Ramos (cell line): Measurements from ENCODE around the gene FRG2.
"Not testable (repeated sequence)": the region's sequence is repeated elsewhere in the genome, so short reads cannot be mapped to it uniquely, and the experiment has no call there.

Experiments
- in situ Hi-C: fragments of 300-500 bp; cut with MboI; formaldehyde crosslinking; loops from one replicate; pipeline ENCODE4 v1.14.3; 2022; ENCODE audit warnings: low sequenced_read_pairs; ENCODE audit not compliant: unreplicated experiment

The FRG2 gene

DNA sequence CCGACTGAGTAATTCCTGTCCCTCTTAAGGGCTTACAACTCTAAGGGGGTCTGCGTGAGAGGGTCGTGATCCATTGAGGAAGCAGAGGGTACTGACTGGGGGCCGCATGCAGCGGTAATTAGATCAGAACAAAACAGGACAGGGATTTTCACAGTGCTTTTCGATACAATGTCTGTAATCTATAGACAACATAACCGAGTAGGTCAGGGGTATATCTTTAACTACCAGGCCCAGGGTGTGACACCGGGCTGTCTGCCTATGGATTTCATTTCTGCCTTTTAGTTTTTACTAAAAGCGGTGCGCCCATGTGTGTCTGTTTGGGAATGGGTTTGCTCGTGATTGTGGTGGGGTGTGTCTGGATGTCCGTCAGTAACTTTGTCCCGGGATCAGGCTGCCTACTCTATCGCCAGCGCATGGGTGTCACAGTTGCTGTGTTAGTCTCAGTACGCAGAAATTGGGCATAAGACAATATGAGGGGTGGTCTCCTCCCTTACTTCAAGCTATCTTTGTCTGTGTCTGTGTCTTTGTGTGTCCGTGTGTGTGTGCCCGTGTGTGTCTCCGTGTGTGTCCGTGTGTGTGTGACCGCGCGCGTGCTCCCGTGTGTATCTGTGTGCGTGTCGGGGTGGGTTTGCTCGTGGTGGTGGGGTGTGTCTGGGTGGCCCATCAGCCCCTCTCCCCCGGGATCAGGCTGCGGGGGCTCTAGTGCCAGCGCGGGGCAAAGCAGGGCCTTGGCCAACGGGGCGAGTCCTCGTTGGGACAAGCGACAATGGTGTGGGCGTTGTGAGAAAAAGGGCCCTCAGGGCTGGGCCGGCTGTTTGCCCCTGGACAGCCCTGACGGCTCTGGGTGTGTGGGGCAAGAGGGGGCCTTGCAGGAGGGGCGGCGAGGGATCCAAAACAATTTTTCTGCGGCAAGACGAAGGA, 10.4 kb downstream of the FRG2 start:
- in situ Hi-C loops: no loop called here

DNA sequence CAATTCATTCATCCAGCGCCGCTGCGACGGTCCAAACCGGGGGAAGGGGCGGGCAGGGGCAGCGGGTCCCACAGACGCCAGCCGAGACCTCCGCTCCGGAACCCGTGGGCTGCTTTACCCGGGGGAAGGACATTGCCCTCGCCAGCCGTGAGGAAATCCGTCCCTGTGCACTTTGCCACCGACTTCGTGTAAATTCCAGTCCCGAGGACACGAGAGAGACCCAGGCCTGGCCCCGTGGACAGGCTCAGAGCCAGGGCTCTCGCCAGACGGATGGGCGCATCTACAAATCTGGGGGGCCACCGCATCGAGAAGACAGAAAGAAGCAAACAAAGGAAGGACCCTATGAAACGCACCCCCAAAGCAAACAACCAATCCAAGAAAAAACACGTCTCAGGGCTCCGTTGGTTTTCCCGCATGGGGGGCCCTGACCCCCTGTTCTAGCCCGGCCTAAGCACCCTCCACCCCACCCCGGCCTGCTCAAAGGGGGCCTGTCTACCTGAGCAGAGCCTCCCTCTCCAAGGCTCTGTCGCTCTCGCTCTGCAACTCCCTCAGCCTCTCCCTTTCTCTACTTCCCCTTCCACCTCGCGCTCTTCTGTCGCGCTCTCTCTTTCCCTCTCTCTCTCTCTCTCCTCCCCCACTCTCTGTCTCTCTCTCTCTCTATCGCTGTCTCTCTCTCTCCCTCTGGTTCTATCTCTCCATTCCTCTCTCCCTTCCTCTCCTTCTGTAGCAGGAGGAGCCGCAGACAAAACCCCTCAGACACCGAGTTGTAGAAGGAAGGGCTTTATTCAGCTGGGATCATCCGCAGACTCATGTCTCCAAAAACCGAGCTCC, 11.3 kb downstream of the FRG2 start:
- in situ Hi-C loops: no loop called here

DNA sequence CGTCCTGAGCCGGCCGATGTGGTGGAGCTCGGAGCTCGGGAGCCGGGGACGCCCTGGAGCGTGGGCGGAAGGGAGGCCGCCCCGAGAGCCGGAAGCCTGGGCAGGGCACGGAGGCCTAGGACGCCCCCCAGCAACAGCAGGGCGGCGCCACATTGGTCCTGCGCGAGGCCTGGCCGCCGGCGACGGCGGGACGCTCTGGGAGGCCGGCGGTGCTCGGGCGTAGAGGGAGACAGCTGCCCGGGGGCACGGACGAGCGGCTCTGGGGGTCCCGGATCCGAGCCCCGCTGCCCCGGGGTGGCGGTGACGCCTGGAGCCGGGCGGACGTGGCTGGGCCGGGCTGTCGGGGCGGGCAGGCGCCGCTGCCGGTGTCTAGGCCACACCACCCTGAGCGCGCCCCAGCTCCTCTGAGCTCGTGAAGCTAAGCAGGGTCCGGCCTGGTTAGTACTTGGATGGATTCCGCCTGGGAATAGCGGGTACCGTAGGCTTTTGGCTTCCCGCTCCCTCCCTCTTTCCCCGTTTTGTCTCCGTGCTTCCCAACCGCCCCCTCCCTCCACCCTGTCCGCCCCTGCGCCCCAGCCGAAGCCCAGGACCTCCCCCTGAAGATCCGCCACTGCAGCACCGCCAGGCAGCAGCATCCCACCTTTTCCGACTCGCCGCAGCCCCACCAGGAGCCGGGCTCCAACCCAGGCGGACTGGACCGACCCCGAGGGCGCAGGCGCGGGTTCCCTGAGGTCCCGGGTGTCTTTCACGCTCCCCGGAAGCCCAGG, 12.1 kb downstream of the FRG2 start:
- in situ Hi-C loops: no loop called here

DNA sequence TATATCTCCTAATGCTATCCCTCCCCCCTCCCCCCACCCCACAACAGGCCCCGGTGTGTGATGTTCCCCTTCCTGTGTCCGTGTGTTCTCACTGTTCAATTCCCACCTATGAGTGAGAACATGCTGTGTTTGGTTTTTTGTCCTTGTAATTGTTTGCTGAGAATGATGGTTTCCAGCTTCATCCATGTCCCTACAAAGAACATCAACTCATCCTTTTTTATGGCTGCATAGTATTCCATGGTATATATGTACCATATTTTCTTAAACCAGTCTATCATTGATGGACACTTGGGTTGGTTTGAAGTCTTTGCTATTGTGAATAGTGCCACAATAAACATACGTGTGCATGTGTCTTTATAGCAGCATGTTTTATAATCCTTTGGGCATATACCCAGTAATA, 37.1 kb downstream of the FRG2 start:
- in situ Hi-C loops: not testable (repeated sequence)

DNA sequence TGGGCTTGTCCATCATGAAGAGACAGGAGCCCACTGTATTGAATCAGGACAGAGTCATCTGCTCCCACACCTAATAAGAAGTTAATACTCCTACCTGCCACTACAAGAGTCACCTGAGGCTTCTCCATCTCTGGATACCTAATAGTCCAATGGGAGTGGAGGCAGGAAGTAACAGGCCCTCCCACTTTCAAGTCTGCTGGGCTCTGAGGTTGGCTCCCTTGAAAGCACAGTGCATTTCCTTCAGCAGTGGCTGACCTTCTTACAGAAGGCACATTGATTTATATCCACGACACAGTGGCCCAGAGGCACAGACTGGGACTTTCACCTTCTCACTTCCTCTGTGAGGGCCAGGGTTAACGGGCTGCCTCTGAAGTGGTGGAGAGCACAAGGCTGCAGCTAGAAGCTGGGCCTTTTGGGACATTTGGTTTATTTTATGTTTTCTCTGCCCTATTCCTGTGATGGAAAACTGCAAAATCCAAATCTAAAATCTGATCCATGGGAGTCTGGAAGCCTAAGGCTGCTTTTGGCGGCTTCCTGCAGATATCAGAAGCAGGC, 38.1 kb downstream of the FRG2 start:
- in situ Hi-C loops: no loop called here

DNA sequence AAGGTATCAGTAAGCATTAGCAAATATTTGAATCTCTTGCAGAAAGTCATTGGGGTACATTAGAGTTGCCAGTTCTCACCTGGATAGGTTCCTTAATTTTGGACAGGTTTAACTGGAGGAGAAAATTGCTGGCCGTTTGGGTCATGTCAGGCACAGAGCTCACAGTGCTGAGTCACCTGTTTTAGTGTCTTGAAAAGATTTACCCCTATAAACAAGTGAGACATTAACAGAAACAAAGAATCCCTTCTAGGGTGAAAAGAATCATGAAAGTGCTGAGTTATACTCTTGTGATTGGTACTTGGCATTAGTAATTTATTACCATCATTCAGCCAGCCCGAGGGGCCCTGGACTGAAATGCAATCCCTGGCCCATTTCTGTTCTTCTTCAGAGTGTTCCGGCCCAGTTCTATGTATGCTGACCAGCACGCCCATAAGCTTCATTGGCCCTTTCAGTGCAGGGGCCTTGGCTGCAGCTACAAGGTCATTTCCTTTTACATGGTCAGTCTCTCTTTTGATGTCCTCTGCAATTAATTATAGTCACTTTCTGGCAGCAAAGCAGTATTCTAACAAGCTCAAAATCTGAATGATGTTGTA, 41.3 kb downstream of the FRG2 start:
- in situ Hi-C loops: not testable (repeated sequence)

DNA sequence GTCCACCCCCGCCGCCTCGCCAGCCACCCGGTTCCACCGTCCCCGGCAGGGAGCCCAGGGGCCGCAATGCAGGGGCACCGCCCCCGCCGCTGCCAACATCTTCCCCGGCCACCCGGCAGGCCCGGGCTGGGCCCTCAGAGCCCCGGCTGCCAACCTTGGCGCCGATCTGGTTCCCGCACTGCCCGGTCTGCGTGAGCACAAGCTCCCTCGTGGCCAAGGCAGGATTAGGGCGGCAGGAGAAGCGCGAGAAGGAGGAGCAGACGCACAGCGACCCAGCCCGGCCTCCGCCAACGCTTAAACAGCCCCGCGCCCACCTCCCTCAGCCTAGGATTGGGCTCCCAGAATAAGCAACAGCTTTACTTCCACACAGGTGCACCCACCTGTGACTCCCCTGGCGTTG, 42.4 kb downstream of the FRG2 start:
- in situ Hi-C loops: not testable (repeated sequence)

DNA sequence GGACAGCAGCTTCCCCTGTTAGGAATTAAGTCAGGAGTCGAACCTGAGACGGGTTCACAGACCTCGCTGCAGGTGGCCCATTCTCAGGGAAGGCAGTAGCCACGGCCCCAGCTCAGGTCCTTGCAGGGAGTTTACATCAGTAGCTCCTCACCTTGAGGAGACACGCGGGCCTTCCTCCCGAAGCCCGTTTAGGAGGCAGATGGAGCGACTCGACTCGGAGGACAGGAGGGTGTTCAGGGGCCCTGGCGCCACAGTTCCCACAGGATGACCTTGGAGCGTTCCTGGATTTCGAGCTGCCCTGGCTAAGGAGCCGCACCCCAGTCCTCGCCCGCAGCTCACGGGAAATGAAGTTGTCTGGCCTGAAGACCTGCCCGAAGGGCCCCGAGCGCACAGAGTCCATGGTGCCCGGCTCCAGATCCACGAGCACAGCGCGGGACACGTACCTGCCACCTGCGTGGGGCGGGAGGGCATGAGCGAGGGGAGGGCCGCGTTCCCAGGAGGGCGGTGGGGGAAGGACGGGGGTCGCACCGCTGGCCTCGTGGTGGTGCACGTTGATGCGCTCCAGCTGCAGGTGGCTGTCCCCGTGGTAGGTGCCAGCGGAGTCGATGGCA, 43.0 kb downstream of the FRG2 start:
- in situ Hi-C loops: not testable (repeated sequence)

DNA sequence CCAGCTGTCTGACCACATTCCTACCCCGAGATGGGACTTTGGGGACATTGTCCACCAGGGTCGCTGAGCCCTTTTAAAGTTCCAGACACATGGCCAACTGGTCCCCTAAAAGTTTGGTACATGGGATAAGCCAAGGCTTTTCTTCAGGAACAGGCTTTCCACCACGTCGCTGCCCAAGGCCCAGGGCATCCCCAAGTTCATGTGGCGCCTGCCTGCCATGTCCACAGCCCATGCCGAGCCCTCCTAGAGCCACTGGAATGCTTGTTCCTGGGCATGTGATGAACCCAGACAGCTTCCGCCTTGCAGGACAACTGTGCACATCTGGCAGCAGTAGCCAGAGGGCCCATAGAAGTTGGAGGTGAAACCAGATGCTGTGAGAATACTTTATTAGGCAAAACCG, 45.1 kb downstream of the FRG2 start:
- in situ Hi-C loops: no loop called here

DNA sequence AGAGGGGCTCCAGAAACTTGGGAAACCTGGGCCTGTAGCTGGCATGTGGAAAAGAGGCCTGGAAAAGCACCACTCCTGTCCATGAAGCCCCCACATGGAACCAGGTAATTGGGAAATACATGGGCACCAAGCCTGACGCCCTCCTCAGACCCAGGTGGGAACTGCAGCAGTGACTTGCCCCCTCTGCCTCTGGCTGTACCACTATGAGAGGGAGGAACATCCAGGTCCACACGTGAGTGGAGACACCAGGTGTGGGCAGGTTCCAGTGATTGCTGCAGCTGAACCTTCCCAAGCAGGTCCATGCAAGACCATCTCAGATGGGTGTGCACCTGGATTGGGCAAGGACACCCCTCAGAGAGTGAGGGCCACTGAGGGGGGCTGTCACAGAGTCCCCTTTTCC, 46.8 kb downstream of the FRG2 start:
- in situ Hi-C loops: not testable (repeated sequence)

DNA sequence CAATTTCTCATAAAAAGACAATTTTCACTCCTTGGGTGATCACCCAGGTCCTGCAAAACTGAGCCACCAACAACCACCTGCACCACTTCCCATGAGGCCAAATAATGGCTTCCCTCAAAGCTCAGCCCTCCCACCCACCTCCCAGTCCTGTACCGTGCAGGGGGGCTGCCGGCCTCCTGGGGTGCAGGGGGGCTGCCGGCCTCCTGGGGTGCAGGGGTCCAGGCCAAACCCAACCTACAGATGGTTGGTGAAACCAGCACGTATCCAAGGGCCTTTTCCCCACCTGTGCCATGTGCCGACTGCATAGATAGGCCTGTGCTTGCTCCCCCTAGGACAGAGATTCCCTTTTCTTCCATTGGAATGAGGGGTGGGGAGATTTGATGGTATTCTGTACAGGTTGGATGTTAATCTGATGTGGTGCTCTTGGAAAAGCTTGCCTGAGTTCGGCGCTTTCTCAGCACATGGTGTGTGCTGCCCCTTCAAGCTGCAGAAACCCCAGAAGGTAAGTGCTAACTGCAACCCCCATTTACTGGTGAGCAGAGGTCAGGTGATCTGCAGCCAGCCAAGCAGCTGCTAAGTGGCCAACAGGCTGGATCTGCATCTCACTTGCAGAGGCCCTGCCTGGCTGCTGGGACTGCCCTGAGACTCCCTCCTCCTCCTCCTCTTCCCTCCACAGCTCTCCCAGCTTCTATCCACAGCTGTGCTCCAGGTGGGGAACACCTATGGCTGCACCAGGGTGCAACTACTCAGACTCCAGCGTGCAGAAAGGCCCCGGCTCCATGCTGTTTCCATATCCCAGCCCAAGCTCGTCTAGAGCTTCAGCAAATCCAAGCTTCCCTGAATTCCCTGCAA, 47.6 kb downstream of the FRG2 start:
- in situ Hi-C loops: no loop called here
